Measurements from ENCODE around the gene NOSIP.

DNA sequence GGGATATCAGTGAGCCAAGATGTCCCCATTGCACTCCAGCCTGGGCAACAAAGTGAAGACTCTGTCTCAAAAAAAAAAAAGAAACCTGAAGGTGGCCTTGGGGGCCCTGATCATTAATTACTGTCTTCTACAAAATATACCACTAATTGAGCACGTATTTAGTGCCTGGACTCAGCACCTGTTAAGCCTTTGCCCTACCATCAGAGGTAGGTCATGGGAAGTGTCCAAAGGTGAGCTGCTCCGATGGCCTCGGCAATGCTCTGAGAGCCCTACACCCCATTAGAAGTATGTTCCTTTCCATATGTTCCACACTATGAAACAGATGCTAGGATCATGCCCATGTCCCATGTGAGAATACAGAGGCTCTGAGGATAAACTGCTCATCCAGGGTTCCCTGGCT is 20.9 kb downstream of the NOSIP start:
- TF ChIP-seq, protein P1, sequence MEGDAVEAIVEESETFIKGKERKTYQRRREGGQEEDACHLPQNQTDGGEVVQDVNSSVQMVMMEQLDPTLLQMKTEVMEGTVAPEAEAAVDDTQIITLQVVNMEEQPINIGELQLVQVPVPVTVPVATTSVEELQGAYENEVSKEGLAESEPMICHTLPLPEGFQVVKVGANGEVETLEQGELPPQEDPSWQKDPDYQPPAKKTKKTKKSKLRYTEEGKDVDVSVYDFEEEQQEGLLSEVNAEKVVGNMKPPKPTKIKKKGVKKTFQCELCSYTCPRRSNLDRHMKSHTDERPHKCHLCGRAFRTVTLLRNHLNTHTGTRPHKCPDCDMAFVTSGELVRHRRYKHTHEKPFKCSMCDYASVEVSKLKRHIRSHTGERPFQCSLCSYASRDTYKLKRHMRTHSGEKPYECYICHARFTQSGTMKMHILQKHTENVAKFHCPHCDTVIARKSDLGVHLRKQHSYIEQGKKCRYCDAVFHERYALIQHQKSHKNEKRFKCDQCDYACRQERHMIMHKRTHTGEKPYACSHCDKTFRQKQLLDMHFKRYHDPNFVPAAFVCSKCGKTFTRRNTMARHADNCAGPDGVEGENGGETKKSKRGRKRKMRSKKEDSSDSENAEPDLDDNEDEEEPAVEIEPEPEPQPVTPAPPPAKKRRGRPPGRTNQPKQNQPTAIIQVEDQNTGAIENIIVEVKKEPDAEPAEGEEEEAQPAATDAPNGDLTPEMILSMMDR (IDR thresholded peaks at IDR 0.05) = no peak
- TF ChIP-seq POLR2A (IDR thresholded peaks at IDR 0.05) (no peak), EP300 (IDR thresholded peaks at IDR 0.05) (no peak)
